WERI-Rb-1 (cell line): ENCODE data around the gene SMOC2.
"Not testable (repeated sequence)": the region's sequence is repeated elsewhere in the genome, so short reads cannot be mapped to it uniquely, and the experiment has no call there.

ENCODE experiments used
- DNase-seq: peaks from one replicate; pipeline ENCODE4 v3.0.0-alpha.2; 2020
- H3K27ac ChIP-seq: fragments of 250-450 bp; sonication (Bioruptor Pico); 2 replicates; pipeline ENCODE4 v1.5.1; 2020; ENCODE audit warnings: mild to moderate bottlenecking, moderate library complexity
- H3K27me3 ChIP-seq: fragments of 250-450 bp; sonication (Bioruptor Pico); 2 replicates; pipeline ENCODE4 v1.5.1; 2021; ENCODE audit warnings: mild to moderate bottlenecking, low read depth, moderate library complexity; ENCODE audit not compliant: insufficient read depth, severe bottlenecking
- H3K36me3 ChIP-seq: fragments of 250-450 bp; sonication (Bioruptor Pico); 2 replicates; pipeline ENCODE4 v1.5.1; 2020; ENCODE audit warnings: mild to moderate bottlenecking, moderate library complexity
- H3K4me3 ChIP-seq: 2 replicates; pipeline ENCODE4 v1.5.1; 2011; ENCODE audit warnings: low read depth, mild to moderate bottlenecking, control low read depth, low read length
- H3K9me3 ChIP-seq: fragments of 250-450 bp; sonication (Bioruptor Pico); 2 replicates; pipeline ENCODE4 v1.5.1; 2021; ENCODE audit warnings: mild to moderate bottlenecking, moderate library complexity; ENCODE audit not compliant: severe bottlenecking
- TF ChIP-seq, protein P1 (sequence below): IDR thresholded peaks from 2 replicates; pipeline ENCODE4 v1.5.1; 2011; ENCODE audit warnings: low read depth, mild to moderate bottlenecking, control low read depth, inconsistent platforms, low read length

Gene SMOC2

GRCh38 chr6:168675375-168675774, 234.4 kb downstream of the SMOC2 start:
- no peak for DNase-seq
- Histone ChIP-seq H3K27me3 (no peaks in the 10 kb centered on the region), H3K36me3 (no peaks in the 10 kb centered on the region), H3K27ac (no peak overlapping the region), H3K9me3 (no peaks in the 10 kb centered on the region), H3K4me3 (no peak overlapping the region)
- TF ChIP-seq, protein P1, sequence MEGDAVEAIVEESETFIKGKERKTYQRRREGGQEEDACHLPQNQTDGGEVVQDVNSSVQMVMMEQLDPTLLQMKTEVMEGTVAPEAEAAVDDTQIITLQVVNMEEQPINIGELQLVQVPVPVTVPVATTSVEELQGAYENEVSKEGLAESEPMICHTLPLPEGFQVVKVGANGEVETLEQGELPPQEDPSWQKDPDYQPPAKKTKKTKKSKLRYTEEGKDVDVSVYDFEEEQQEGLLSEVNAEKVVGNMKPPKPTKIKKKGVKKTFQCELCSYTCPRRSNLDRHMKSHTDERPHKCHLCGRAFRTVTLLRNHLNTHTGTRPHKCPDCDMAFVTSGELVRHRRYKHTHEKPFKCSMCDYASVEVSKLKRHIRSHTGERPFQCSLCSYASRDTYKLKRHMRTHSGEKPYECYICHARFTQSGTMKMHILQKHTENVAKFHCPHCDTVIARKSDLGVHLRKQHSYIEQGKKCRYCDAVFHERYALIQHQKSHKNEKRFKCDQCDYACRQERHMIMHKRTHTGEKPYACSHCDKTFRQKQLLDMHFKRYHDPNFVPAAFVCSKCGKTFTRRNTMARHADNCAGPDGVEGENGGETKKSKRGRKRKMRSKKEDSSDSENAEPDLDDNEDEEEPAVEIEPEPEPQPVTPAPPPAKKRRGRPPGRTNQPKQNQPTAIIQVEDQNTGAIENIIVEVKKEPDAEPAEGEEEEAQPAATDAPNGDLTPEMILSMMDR: no peak

- H3K27ac ChIP-seq: no peak overlapping the region
- no peak overlapping the region for H3K4me3 ChIP-seq
- no peaks in the 10 kb centered on the region for H3K27me3 ChIP-seq
- no peaks in the 10 kb centered on the region for H3K36me3 ChIP-seq
- TF ChIP-seq, protein P1: no peak
- H3K9me3 ChIP-seq: no peaks in the 10 kb centered on the region
- DNase-seq: no peak
Observed at GRCh38 chr6:168675933-168676551, 235.1 kb downstream of the SMOC2 start.

- Histone ChIP-seq H3K27ac (no peak overlapping the region), H3K36me3 (no peaks in the 10 kb centered on the region), H3K4me3 (no peak overlapping the region), H3K9me3 (no peaks in the 10 kb centered on the region), H3K27me3 (peaks cover under 1% of the 10 kb centered on the region)
- TF ChIP-seq, protein P1: no peak
- no peak for DNase-seq
Observed at GRCh38 chr6:168676552-168677322, 235.8 kb downstream of the SMOC2 start.

DNA sequence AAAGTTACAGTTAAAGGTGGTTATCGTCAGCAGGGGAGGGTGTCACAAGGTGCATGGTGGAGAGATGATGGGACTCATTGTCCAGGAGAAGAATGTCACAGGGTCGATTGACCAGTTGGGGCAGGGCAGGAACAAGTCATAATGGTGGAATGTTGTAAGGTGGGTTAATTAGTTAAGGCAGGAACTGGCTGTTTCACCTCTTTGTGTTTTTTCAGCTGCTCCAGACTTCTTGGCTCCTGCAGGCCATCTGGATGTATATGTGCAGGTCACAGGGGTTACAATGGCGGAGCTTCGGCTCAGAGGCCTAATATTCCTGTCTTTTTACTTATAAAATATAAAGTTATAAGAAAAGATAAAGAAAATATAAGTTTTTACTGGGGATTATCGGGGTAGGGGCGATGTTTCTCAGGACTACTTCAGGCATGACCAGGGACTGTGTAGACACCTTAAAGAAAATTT, 236.4 kb downstream of the SMOC2 start:
- not testable (repeated sequence) for H3K4me3 ChIP-seq, DNase-seq, H3K27ac ChIP-seq, H3K36me3 ChIP-seq, H3K9me3 ChIP-seq, H3K27me3 ChIP-seq

GRCh38 chr6:168678077-168678476, 237.1 kb downstream of the SMOC2 start:
- H3K27ac ChIP-seq: no peak overlapping the region
- peaks cover 13% of the 10 kb centered on the region for H3K27me3 ChIP-seq
- H3K36me3 ChIP-seq: no peaks in the 10 kb centered on the region
- TF ChIP-seq, protein P1: no peak
- H3K9me3 ChIP-seq: no peaks in the 10 kb centered on the region
- no peak for DNase-seq
- H3K4me3 ChIP-seq: no peak overlapping the region

- TF ChIP-seq, protein P1: no peak
- no peak for DNase-seq
Observed at GRCh38 chr6:168678588-168678987, 237.6 kb downstream of the SMOC2 start.

More at GRCh38 chr6:168678588-168678987, 237.6 kb downstream of the SMOC2 start:
- Histone ChIP-seq H3K9me3 (no peaks in the 10 kb centered on the region), H3K4me3 (no peak overlapping the region), H3K36me3 (no peaks in the 10 kb centered on the region), H3K27ac (no peak overlapping the region), H3K27me3 (peaks cover 18% of the 10 kb centered on the region)
